NT2/D1 (cell line): ENCODE measurements around the gene TMEM132E.

Source experiments
- DNase-seq: peaks from one replicate; pipeline ENCODE4 v3.0.0-alpha.2; 2011; ENCODE audit warnings: low read depth, low spot score
- H3K27me3 ChIP-seq: 2 replicates; pipeline ENCODE4 v1.6.0; 2011; ENCODE audit warnings: mild to moderate bottlenecking; ENCODE audit not compliant: insufficient read length, insufficient read depth
- H3K36me3 ChIP-seq: 2 replicates; pipeline ENCODE4 v1.6.1; 2011; ENCODE audit warnings: mild to moderate bottlenecking, low read length, mixed read lengths; ENCODE audit not compliant: insufficient read depth, insufficient read length
- H3K4me1 ChIP-seq: 2 replicates; pipeline ENCODE4 v1.5.1; 2011; ENCODE audit not compliant: insufficient read depth, insufficient read length
- H3K4me3 ChIP-seq: 2 replicates; pipeline ENCODE4 v1.5.1; 2011; ENCODE audit warnings: low read depth; ENCODE audit not compliant: insufficient read length
- H3K9ac ChIP-seq: 2 replicates; pipeline ENCODE4 v1.6.0; 2011; ENCODE audit warnings: low read depth; ENCODE audit not compliant: insufficient read length
- H3K9me3 ChIP-seq: 2 replicates; pipeline ENCODE4 v1.5.1; 2011; ENCODE audit warnings: mild to moderate bottlenecking, low read length; ENCODE audit not compliant: insufficient read depth
- SUZ12 ChIP-seq: IDR thresholded peaks from 2 replicates; pipeline ENCODE4 v1.6.1; 2011; ENCODE audit not compliant: insufficient read length, insufficient read depth; ENCODE audit errors: extremely low read depth
- YY1 ChIP-seq: IDR thresholded peaks from 2 replicates; pipeline ENCODE4 v1.6.1; 2011; ENCODE audit not compliant: insufficient read length, insufficient read depth
- ZNF274 ChIP-seq: IDR thresholded peaks from 2 replicates; pipeline ENCODE4 v1.6.1; 2011; ENCODE audit warnings: mild to moderate bottlenecking, low read depth, low read length

Gene TMEM132E

DNA sequence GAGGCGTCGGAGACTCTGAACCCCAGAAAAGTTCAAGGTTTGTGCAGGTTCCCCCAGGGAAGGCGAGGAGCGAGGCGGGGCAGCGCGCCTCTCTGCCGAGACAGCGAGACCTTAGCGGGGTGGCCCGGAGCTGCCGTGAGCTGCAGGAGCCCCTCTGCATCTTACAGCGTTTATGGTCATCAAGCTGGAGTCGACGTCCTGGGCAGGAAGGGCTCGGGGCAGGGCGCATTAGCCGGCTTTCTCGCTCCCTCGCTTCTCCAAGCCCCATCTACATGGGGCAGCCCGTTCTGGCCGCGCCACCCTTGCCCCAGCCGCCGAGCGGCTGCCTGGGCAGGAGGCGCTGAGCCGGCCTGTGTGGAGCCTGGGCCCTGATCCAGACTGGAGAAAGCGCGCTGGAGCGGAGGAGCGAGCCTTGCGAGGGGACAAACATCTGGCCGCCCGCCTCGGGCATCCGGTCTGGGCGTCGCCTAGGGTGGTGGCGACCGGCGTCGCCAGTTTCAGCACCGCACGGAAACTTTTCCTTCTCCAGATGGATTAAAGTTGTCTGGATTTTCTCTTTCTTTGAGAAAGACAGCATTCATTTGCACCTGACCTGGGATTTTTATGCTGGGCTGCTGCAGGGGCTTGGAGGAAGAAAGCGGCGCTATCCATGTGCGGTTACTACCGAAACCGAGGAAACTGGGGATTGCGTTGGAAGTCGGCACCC, 750 bp downstream of the TMEM132E start:
- Histone ChIP-seq H3K27me3 (peaks cover 100% of the 10 kb centered on the region), H3K9me3 (no peaks in the 10 kb centered on the region), H3K9ac (peak overlapping the region; percentile 61), H3K4me3 (peak overlapping the region; percentile 37), H3K36me3 (no peaks in the 10 kb centered on the region), H3K4me1 (peaks cover 23% of the 10 kb centered on the region)
- no peak for DNase-seq
- TF ChIP-seq SUZ12, result no peak
- no peak for TF ChIP-seq ZNF274
- TF ChIP-seq YY1, result no peak

DNA sequence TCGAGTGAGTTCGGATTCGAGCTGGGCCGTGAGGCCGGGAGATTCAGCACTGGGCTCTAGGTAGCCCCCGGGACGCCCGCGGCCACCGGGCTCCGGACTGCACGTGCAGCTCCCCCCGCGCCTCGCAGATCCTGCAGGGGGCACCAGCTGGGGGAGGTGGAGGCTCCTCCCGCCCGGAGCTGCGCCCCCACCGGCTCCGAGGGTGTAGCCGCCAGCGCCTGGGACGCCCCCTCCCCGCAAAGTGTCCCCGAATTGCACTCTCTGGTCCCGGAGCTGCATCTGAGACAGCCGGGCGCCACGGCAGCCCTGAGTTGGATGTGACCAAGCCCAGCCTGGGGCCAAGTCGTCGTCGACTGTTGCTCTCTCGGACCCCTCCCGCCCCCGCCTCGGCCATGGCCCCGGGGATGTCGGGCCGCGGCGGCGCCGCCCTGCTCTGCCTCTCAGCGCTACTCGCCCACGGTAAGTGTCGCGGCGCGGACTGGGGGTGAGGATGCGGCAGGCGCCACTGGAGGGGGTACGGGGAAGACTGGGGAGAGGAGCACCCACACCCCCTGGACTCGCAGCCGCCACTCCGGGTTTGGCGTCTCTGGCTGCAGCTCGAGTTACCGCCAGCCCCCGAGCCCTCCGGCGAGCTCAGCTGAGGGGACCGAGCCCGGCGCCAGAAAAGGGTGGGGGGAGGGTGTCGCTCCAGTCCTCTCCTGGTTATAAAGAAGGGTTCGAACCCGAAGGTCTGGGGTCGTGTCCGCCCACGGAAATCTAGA, 1.5 kb downstream of the TMEM132E start:
- Histone ChIP-seq H3K4me3 (peak overlapping the region; percentile 37), H3K9ac (peak overlapping the region; percentile 50), H3K36me3 (no peaks in the 10 kb centered on the region), H3K4me1 (peaks cover 23% of the 10 kb centered on the region), H3K27me3 (peaks cover 100% of the 10 kb centered on the region), H3K9me3 (no peaks in the 10 kb centered on the region)
- no peak for DNase-seq
- TF ChIP-seq SUZ12 (no peak), YY1 (no peak), ZNF274 (no peak)

DNA sequence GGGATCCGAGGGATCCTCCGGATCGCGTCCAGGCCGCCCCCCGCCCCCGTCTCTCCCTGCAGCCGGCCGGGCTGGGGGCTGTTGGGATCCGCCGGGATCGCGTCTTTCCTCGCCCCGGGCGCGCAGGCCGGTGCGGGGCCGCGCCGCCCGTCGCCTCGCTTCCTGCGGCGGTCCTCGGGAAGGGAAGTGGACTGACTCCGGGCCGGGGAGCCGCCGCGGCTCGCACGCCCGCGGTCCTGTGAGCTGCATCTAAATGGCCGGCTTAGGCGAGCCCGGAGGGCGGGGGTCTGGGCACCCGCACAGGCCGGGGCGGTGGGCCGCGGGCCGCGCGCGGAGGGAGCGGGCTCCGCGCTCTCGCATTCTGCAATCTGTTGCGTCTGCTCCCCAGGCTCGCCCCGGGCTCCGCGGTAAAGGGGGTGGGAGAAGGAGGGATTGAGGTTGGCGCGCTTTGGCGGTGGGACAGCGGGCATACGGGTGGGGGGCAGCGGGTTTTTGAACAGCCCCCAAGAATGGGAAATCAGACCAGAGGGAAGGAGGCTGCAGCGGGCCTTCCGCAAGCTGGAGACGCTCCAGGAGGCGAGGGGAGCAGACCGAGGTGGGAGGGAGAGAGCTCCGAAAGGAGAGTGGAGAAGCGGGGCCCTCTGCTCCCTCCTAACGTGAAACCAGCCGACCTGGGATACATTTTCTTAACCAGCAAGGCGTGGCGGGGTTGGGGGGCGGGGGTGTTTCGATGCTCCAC, 2.2 kb downstream of the TMEM132E start:
- no peaks in the 10 kb centered on the region for H3K36me3 ChIP-seq
- TF ChIP-seq YY1 (no peak), ZNF274 (no peak), SUZ12 (no peak)
- H3K9me3 ChIP-seq, result no peaks in the 10 kb centered on the region
- peak overlapping the region; percentile 50 for H3K9ac ChIP-seq
- H3K4me1 ChIP-seq, result peaks cover 23% of the 10 kb centered on the region
- H3K4me3 ChIP-seq, result peak overlapping the region; percentile 37
- no peak for DNase-seq
- H3K27me3 ChIP-seq, result peaks cover 100% of the 10 kb centered on the region

DNA sequence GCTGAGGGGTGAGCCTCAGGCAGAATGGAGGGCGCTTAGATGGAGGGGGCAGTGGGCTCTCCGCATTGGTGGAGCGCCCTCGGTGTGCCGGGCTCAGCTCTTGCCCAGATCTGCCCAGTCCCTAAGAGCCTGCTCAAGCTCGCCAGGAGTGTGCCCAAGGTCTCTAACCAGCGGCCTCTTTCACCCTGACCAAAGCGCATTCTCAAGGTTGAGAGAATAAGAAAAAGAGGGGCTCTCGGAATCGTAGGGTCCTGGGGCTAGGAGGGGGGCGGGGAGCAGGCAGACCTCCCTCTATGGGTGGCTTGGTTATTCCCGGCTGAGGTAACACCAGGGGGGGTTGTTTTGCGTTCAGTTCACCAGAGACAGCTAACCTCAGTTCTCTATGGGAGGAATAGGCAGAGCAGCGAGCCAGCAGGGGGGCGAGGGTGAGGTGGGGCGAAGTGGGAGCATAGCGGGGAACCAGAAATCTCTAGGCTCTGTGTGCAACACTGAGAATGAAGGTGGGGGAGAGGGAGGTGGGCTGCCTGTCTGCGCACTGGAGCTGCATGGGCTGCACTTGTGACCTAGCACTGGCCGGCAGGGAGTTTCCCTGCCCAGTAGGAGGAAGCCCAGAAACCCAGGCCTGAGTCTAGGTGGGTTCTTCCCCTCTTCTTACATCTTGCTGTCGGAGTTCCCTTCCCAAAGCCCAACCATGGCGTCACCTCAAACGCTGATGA, 3.0 kb downstream of the TMEM132E start:
- H3K4me3 ChIP-seq, result peak overlapping the region; percentile 37
- no peak for DNase-seq

DNA sequence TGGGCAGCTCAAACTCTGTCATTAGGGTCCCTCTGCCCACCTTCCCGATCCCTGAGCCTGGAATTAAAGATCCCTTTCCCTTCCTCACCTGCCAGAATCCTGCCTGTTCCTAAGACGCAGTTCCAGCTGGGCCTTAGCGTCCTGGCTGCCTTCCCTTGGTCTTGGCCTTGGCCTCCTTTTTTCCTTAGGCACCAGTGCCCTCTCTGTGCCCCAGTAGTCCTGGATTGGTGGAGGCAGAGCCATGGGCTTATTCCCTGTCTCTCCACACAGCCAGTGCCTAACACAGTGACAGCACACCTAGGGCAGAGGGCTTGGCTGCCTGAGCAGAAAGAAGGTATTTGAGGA, 3.5 kb downstream of the TMEM132E start:
- peaks cover 100% of the 10 kb centered on the region for H3K27me3 ChIP-seq
- H3K36me3 ChIP-seq, result no peaks in the 10 kb centered on the region
- H3K9ac ChIP-seq, result no peak overlapping the region
- no peak for DNase-seq
- H3K4me1 ChIP-seq, result peaks cover 15% of the 10 kb centered on the region
- no peak overlapping the region for H3K4me3 ChIP-seq
- TF ChIP-seq ZNF274 (no peak), SUZ12 (no peak), YY1 (no peak)
- no peaks in the 10 kb centered on the region for H3K9me3 ChIP-seq

More for the DNA sequence above, 3.0 kb downstream of the TMEM132E start:
- Histone ChIP-seq H3K9me3 (no peaks in the 10 kb centered on the region), H3K9ac (no peak overlapping the region), H3K36me3 (no peaks in the 10 kb centered on the region), H3K27me3 (peaks cover 100% of the 10 kb centered on the region), H3K4me1 (peaks cover 18% of the 10 kb centered on the region)
- TF ChIP-seq YY1, result no peak
- TF ChIP-seq ZNF274, result no peak
- no peak for TF ChIP-seq SUZ12

DNA sequence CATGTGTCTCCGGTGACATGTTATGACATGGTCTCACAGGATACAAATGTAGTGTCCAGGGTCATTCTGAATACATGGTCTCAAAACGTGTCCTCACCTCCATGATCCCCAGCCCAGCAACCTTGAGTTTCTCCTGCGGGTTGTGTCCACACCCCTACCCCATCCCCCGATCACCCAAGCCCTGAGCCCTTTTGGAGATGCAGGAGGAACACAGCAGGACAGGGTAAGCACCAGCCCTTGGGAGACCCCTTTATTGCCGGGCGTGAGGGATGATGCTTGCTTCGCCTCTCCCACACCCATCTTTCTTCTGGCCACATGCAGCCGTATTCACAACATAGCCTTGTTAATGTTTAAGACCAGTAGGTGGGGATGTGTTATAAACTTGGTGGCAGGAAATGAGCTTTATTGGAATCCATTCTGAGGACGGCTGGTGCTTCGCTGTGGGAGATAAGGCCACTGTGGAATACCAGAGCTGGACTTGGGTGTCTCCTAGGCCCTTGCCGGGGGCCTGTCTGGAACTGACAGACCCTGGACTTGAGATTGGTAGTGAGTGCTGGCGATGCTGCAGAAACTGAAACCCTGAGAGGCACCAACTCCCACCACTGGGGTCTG, 5.5 kb downstream of the TMEM132E start:
- Histone ChIP-seq H3K4me1 (peaks cover 7% of the 10 kb centered on the region), H3K4me3 (no peak overlapping the region), H3K9ac (no peak overlapping the region), H3K36me3 (no peaks in the 10 kb centered on the region), H3K9me3 (no peaks in the 10 kb centered on the region), H3K27me3 (peaks cover 99% of the 10 kb centered on the region)
- DNase-seq, result no peak
- TF ChIP-seq YY1 (no peak), ZNF274 (no peak), SUZ12 (no peak)
